SW480 (cell line): Measurements from ENCODE around the gene ACADS.
A peak's percentile ranks its signal among the peaks of the same experiment; 100 is the strongest.

Experiments used
- DNase-seq: peaks from one replicate; pipeline ENCODE4 v3.0.0-alpha.2; 2016; ENCODE audit warnings: low spot score

Gene ACADS

GRCh38 chr12:120758798-120759590, 33.4 kb downstream of the ACADS start:
- DNase-seq = no peak

DNA sequence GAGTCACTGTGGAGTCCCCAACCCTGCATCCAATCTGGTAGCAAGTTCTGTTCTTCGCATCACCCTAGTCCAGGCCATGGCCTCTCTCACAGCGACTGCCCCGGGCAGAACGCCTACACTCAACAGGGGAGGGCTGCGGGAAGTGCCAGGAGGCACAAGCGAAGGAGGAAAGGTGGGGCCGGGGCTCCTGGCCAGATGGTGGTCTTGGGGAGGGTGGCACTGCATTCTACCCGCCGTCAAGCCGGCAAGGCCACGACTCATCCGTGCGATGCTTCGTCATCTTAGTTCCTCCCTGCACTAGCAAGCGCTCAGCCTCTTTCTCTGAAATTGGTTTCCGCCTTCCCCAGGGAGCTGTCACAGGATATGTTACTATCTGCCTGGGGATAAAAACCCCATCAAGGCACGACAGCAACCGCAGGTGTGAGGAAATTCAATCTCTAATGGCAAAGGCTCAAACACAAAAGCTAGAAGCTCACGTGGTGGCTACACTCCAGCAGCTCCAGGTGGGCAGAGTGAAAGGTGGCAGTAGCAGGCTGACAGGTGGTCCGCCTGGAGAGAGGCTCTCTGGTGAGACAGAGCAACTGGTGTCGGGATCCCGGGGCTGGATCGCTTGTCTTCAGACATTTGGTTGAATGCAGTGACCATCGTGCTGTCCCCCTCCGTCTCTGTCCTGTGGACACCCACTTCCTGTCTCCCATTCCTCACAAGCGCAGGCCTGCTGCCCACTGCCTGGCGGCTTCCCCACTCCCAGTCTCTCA, 34.1 kb downstream of the ACADS start:
- no peak for DNase-seq

GRCh38 chr12:120760349-120761254, 35.0 kb downstream of the ACADS start:
- no peak for DNase-seq

DNA sequence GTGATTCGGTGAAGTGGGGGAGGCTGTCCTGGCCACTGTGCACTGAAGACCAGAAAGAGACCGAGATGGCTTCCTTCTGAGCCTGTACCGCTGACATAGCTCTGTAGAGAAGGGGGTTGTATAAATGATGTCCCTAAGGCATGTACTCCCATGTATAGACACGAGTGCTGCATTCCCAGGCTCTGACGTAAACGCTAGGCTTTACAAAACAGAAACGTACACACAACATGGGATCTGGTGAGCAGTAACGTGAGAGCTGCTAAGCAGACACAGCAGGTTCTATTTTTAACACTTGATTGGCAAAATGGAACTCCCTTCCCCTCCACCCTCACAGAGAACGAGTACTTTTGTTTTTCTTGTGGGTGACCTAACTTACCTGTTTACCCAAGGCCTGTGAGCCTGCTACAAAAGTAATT, 35.9 kb downstream of the ACADS start:
- no peak for DNase-seq

- DNase-seq = no peak
These were observed 36.5 kb downstream of the ACADS start for GRCh38 chr12:120762086-120762485.

DNA sequence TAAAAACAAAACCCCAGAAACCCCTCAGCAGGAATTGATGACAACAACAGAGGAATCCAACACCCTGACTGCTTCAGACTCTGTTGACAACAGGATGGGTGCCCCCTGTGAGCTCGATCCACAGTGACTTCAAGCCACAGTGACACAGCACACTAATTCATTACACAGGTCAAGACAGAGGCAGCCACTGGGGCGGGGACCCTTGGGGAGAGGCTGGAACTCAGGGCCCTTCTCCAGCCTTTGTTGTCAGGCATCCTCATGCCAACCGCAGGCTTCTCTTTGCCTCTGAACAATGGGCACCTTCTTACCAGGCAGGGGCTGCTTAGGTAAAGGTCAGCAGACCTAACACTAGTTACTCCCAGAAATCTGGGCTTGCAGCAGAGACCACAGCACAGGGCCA, 37.6 kb downstream of the ACADS start:
- no peak for DNase-seq

DNA sequence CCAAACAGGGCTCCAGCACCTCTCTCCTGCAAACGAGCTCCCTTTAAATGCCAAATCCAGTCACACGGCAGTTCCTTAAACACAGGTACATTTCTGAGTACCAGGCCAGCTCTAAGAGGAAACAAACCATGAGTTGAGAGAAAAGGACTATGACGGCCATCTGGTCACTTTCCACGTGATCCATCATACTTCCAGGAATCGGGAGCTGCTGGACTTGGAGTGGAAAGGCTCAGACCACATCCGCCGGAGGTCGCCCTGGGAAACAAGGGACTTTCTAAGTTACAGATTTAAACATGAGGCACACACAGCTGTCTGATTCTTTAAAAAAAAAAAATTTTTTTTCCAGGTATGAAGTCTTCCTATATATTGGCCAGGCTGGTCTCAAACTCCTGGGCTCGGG, 39.2 kb downstream of the ACADS start:
- no peak for DNase-seq

- no peak for DNase-seq
These were observed 40.9 kb downstream of the ACADS start for GRCh38 chr12:120766566-120766965.

DNA sequence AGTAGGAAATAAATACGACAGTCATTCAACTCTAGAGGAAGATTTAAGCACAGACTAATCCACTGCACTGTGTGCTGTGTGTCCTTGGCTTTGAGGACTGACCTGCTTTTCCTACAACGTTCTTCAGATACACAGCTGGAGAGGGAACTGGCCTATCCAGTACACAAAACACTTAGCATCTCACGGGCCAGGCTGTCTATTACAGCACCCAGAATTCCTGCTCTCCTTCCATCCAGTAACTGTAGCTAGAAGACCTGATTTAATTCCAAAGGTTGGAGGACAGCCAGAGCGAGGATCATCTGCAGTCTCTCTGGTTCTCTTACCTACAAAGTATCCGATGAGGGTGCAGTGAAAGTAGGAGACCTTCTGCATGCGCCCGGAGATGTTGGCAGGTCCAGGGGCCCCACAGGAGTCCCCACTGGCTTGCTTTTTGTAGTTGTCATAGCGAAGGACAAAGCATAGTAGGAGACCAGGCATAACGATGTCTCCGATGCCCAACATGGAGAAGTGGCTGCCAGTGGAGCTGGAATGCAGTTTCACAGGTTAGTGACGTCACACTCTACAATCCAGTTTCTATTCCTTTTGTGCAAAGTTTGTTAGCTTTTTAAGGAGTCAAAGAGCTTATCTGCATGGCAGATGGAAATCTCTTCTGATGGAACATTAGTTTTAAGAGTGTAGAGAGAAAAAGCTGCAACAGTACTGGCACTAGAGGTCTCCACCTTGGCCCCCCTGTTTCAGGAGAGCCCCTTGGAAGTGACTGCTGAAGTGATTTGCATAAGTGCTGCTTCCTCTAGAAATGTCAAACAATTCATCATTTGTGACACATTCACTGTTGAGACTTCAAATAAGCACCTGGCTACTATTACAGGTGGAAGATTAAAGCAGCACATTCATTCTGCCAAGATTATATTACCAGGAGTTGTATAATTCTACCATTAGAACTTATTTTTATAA, 41.7 kb downstream of the ACADS start:
- DNase-seq = no peak

DNA sequence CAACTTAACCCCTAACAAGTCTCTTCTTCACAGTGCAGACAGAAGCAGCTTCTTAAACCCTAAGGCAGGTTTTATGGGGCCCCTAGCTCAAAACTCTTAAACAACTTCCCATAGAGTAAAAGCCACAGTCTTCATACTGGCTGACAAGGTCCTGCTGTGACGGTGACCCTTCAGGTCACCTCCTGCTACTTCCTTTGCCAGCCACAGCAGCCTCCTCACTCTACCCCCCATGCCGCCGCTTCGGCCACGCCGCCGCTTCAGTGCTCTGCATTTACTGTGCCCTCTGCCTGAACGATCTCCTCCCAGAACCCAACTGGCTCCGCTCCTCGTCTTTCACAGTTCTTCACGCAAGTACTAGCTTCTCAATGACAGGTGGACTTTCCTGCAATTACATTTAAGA, 45.5 kb downstream of the ACADS start:
- DNase-seq = no peak

DNA sequence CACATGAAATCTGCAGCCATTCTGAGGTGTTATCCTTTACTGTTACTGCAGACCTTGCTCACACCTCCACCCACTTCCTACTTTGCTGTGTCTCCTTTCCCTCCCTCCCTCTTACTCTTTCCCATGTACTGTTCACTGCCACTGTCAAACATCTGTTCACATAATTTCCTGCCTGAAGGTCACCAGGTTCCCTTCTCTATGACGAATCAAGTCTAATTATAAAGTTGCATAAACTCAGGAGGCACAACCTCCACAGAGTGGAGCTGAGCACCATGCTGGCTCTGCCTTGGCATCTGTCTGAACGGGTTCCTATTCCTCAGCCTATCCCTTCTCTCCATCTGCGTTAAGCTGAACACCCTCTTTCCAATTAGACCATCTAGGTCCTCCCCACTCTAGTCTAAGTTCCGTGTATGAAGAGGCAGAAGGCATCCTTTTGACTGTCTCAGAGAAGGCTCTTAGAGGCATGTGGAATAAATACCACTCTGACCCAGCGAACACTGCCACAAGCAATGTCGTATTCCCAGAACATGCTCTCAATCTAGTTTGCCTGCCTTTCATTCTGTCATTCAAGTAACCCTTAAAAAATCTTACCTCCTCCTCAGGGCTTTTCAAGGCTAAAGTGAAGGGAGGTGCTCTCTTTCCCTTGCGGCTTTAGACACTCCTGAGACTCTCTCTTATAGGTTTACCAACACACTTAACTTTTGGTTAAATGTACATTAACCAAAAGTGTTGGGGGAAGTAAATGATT, 48.7 kb downstream of the ACADS start:
- DNase-seq = no peak

- no peak for DNase-seq
These were observed 50.4 kb downstream of the ACADS start for GRCh38 chr12:120775862-120776552.

DNA sequence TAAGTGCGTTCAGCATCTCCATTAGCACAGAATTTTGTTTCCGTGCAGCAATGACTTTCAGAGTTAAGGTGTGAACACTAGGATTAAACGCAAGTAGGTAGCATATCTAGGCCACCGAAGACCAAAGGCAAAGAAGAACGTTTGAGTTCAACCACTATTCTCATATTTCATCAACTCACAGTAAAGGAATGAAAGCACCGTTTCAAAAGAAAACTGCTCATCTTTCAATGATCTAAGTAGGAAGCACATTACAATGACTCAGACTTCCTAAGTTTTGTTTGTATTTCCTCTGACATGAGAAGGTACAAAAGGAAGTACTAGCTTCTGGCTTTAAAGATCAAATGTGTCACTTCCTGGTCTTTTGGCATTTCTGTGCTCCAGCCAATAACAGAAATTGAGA, 57.6 kb downstream of the ACADS start:
- DNase-seq = peak; percentile 1

DNA sequence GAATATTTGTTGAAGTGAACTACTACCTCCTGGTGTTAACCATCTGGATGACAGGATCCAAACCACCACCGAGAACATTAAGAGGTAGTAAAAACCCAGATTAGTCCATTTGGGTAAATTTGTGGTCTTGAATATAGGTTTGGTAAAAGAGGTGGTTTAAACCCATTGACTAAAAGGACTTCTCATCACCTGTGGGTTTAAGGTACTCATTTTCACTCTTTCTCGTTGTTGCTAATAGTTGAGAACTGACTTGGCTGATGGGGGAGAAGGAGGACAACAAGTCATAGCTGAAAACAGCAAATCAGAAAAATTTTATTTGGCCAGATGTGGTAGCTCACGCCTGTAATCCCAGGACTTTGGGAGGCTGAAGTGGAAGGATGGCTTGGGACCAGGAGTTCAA, 59.2 kb downstream of the ACADS start:
- DNase-seq = no peak

DNA sequence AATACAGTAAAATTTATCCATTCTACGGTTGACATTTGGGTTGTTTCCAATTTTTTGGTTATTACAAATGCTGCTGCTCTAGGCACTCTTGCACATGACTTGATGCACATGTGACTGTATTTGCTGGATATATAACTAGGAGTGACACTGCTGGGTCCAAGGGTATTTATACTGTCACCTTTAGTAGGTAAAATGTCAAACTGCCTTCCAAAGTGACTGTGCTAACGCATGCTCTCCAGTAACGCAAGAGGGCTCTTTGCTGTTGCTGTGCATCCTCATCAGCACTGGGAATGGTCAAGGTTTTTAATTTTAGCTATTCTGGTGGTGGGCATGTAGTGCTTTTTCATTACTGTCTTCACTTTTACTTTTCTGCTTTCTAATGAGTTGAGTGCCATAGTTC, 62.3 kb downstream of the ACADS start:
- no peak for DNase-seq
